ENCODE measurements around the gene LANCL1.

GRCh38 chr2:210519594-210519993 is 43.0 kb upstream of the LANCL1 start:
- TF ChIP-seq CTCF (conservative IDR thresholded peaks at IDR 0.05 in 1 of 2, IDR thresholded peaks at IDR 0.05 in 1 of 2; ENCODE audit: extremely low read depth in 1 of 2, insufficient read depth in 1 of 2, low read depth in 1 of 2, low read length in 2 of 2) (no peak), EZH2 (IDR thresholded peaks at IDR 0.05; ENCODE audit: borderline replicate concordance, low read length) (no peak)

All from mammary epithelial cell (primary cell).